BLaER1 (cell line): ENCODE results near the gene RIPK3.
A peak's percentile ranks its signal among the peaks of the same experiment; 100 is the strongest.

Experiments
- H3K27ac ChIP-seq: shearing (Covaris generic); formaldehyde crosslinking; 2 replicates; pipeline ENCODE4 v1.8.1; 2022
- H3K27me3 ChIP-seq: shearing (Covaris generic); formaldehyde crosslinking; 2 replicates; pipeline ENCODE4 v1.8.1; 2022
- H3K36me3 ChIP-seq: shearing (Covaris generic); formaldehyde crosslinking; 2 replicates; pipeline ENCODE4 v1.8.1; 2022
- H3K4me1 ChIP-seq: shearing (Covaris generic); formaldehyde crosslinking; 2 replicates; pipeline ENCODE4 v1.8.1; 2022
- H3K4me2 ChIP-seq: shearing (Covaris generic); formaldehyde crosslinking; 2 replicates; pipeline ENCODE4 v1.8.1; 2022
- H3K4me3 ChIP-seq: shearing (Covaris generic); formaldehyde crosslinking; 2 replicates; pipeline ENCODE4 v1.8.1; 2022
- H3K9ac ChIP-seq: shearing (Covaris generic); formaldehyde crosslinking; 2 replicates; pipeline ENCODE4 v1.8.1; 2022
- H3K9me3 ChIP-seq: shearing (Covaris generic); formaldehyde crosslinking; 2 replicates; pipeline ENCODE4 v1.8.1; 2022
- H4K20me1 ChIP-seq: shearing (Covaris generic); formaldehyde crosslinking; 2 replicates; pipeline ENCODE4 v1.8.1; 2022
- Cebpa-rat ChIP-seq: shearing (Covaris generic); IDR thresholded peaks from 2 replicates; pipeline ENCODE4 v1.8.1; 2022

The RIPK3 gene

DNA sequence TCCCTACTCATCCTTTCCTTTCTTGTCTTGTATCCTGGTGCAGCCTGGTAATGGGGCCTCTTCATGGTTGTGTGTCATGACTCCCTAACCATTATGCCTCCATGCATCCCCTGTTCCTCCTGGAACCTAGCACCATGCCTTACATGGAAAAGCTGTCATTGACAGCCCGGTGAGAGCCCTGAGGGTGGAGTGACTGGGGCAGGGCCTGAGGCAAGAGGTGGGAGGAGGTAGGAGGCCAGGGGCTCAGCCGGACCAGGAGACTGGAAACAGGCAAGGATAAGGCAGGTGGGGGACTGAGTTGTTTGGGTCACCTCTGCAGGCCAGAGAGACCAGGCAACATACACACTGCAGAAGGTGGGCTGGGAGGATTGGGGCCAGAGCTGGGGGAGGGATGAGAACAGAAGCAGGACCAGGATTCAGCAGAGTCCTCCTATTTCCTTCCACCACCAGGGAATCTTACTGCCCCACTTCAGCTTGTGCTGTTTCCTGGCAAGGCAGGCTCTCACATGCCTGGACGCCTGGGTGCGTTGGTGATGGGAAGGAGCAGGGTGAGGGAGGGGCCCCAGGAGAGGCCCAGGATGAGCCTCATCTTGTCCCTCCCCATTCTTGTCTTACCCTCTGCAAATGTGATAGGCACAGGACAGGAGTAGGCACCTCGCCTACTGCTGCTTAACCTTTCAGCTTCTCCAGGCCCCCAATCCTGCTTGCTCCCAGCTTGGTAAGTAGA lies 30.1 kb downstream of the RIPK3 start, which contains the start of gene LTB4R2:
Gene LTB4R2, plus strand, starts transcription at position 603 of the 727 bp plus-strand sequence. CDS start 525 bp downstream, outside the sequence.
- Histone ChIP-seq H3K27me3 (no peaks in the 10 kb centered on the region), H3K27ac (peak within 1 kb of the TSS; percentile 94), H3K4me1 (peaks cover 69% of the 10 kb centered on the region), H3K4me3 (peak within 1 kb of the TSS; percentile 68), H3K36me3 (peaks cover 49% of the 10 kb centered on the region), H3K9ac (peak within 1 kb of the TSS; percentile 83), H4K20me1 (peaks cover 10% of the 10 kb centered on the region), H3K9me3 (no peaks in the 10 kb centered on the region), H3K4me2 (peak within 1 kb of the TSS; percentile 96)
- TF ChIP-seq Cebpa-rat, result no peak

DNA sequence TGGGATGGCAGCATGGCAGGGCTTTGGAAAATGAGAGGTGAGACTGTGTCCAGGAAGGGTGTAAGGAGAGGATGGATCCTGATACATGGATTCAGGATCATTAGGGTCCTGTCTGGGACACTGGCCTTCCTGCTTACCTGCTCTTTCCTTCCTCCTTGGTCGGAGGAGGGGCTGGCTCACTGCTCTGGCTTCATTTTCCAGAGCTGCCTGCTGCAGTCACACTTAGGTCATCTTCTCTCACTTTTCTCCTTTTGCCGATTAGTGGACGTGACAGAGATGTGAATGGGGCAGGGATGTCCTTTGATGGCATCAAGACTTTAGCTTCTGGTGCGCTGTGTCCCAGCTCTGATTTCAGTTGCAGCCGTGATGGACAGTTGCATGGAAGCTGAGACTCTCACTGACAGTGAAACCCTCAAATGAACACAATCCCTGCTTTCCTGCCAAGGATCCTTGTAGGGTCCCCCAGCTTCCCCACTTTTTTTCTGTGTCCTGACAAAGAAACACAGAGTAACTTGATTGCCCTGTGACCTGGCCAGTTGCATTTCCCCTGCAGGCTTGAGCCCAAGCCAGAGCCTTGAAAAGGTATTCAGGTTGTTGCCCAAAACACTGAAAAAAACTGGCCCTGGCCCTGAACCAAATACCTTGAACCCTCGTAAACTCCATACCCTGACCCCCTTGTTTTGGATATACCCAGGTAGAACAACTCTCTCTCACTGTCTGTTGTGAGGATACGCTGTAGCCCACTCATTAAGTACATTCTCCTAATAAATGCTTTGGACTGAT lies 31.3 kb downstream of the RIPK3 start:
- Histone ChIP-seq H3K27ac (no peak overlapping the region), H3K9me3 (no peaks in the 10 kb centered on the region), H3K4me2 (0 out of 2 replicates have a peak overlapping the region, but pooled peaks have one; percentile 31), H3K4me1 (peaks cover 58% of the 10 kb centered on the region), H3K36me3 (peaks cover 61% of the 10 kb centered on the region), H3K27me3 (no peaks in the 10 kb centered on the region), H4K20me1 (peaks cover 10% of the 10 kb centered on the region), H3K4me3 (no peak overlapping the region), H3K9ac (no peak overlapping the region)
- TF ChIP-seq Cebpa-rat, result no peak

DNA sequence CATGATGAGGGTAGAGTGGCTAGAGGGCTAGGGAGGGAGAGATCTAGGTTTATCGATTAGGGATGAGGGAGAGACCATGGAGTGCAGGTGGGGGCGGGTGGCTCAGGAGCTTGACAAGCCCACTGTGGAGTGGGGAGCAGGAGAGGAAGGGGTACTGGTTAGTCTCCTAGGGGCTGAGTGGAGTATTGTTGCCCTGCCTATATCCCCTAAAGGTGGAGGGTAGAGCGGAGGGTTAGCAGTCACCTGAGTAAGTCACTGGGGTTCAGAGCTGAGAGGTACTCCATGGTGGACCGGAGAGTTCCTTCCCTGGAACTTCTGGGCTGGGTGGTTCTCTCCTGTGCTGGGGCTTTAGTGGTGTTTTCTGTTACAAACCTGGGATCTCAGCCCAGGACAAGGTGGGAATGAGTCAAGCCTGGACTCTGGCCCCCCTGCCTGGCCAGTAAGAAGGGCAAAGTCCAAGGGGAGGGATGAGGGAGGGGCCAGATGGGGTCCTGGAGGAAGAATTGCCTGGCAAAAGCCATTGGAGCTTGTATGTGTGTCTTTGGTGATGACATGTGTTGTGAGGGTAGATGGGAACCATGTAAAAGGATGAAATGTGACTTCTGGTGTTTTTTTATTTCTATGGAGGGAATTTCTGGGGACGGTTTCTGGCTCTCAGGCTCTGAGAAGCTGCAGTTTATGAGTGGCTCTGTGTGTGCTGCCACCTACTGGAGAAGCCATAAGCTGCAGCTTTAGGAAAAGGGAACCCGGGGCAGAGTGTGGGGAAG lies 32.0 kb downstream of the RIPK3 start, which contains the start of gene CIDEB:
Gene CIDEB, minus strand, starts transcription at position 403 of the 767 bp plus-strand sequence. Its CDS starts 119 bp downstream, at position 284.
- no peak for TF ChIP-seq Cebpa-rat
- H4K20me1 ChIP-seq, result peaks cover 10% of the 10 kb centered on the region
- peaks cover 50% of the 10 kb centered on the region for H3K4me1 ChIP-seq
- H3K36me3 ChIP-seq, result peaks cover 69% of the 10 kb centered on the region
- no peak within 1 kb of the TSS for H3K27ac ChIP-seq
- no peak within 1 kb of the TSS for H3K4me3 ChIP-seq
- H3K4me2 ChIP-seq, result 0 out of 2 replicates have a peak within 1 kb of the TSS, but pooled peaks have one; percentile 31
- H3K27me3 ChIP-seq, result no peaks in the 10 kb centered on the region
- H3K9me3 ChIP-seq, result no peaks in the 10 kb centered on the region
- no peak within 1 kb of the TSS for H3K9ac ChIP-seq

GRCh38 chr14:24307156-24307574 lies 32.6 kb downstream of the RIPK3 start:
- no peaks in the 10 kb centered on the region for H3K27me3 ChIP-seq
- peaks cover 44% of the 10 kb centered on the region for H3K4me1 ChIP-seq
- H3K27ac ChIP-seq, result no peak overlapping the region
- peaks cover 15% of the 10 kb centered on the region for H4K20me1 ChIP-seq
- no peak overlapping the region for H3K4me3 ChIP-seq
- H3K9me3 ChIP-seq, result no peaks in the 10 kb centered on the region
- no peak overlapping the region for H3K4me2 ChIP-seq
- no peak for TF ChIP-seq Cebpa-rat
- peaks cover 75% of the 10 kb centered on the region for H3K36me3 ChIP-seq
- no peak overlapping the region for H3K9ac ChIP-seq

DNA sequence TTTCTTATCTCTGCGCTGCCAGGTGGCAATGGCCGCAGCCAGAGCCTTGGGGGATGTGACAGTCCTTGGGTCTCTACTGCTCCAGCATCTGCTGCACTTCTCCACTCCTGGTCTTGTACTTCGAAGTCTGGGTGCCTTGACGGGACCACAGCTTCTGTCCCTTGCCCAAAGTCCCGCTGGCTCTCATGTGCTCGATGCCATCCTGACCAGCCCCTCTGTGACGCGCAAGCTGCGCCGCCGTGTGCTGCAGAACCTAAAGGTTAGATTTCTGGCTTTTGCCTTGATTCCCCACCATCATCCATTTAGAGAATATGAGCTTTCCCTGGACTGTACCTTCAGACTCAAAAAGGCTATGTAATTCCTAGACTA lies 35.8 kb downstream of the RIPK3 start:
- H3K27me3 ChIP-seq, result no peaks in the 10 kb centered on the region
- H3K4me1 ChIP-seq, result peaks cover 33% of the 10 kb centered on the region
- H3K36me3 ChIP-seq, result peaks cover 82% of the 10 kb centered on the region
- H3K9me3 ChIP-seq, result no peaks in the 10 kb centered on the region
- peaks cover 25% of the 10 kb centered on the region for H4K20me1 ChIP-seq
- no peak overlapping the region for H3K4me3 ChIP-seq
- no peak overlapping the region for H3K27ac ChIP-seq
- H3K9ac ChIP-seq, result no peak overlapping the region
- TF ChIP-seq Cebpa-rat, result no peak
- H3K4me2 ChIP-seq, result no peak overlapping the region

- H3K9ac ChIP-seq, result peak overlapping the region; percentile 88
- H3K4me1 ChIP-seq, result peaks cover 53% of the 10 kb centered on the region
- H3K36me3 ChIP-seq, result peaks cover 56% of the 10 kb centered on the region
- TF ChIP-seq Cebpa-rat, result no peak
- peak overlapping the region; percentile 76 for H3K27ac ChIP-seq
- H3K27me3 ChIP-seq, result no peaks in the 10 kb centered on the region
- peak overlapping the region; percentile 99 for H3K4me2 ChIP-seq
- H3K4me3 ChIP-seq, result peak overlapping the region; percentile 87
- H4K20me1 ChIP-seq, result peaks cover 25% of the 10 kb centered on the region
- no peaks in the 10 kb centered on the region for H3K9me3 ChIP-seq
Measured at GRCh38 chr14:24300326-24300980, 39.3 kb downstream of the RIPK3 start.

DNA sequence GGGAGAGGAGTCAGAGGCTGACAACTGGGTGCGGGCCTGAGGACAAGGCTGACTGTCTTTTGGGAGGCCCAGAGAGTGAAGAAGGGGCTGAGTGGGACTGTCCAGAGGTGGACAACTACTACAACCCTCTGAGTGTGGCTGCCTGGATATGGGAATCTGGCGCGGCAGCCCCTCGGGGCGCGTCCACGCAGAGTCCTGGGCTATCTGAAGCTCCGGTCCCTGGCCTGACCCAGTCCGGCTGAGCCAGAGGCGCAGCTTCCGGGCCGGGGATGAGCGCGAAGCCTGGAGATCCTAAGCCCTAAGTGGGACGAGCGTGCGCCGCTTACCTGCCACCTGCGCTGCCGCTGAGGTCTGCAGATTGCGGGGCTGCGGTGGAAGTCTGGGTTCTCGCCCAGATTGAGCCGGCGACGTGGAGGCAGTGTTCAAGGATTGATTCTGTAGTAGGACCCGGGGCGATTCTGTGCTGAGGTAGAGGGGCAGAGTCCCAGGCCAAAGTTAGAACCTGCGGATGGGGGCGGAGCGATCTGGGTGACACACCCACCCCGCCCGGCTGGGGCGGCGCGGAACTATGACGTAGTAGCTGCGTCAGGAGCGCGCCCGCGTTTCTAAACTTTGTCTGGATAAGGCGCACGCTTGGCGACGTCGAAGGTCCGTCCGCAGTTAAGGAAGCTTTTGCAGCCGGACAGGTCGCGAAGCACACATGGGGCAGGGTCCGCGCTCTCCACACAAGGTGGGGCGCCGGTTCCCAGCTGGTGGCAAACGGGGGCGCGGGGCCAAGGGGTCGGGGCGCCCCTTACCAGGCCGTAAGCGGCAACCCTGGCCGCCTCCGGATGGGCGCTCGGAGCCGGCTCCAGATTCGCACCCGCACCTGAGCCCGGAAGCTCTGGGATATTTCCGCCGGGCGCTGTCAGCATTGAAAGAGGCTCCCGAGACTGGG lies 40.3 kb downstream of the RIPK3 start, which contains the start of the genes DHRS1 and NOP9:
Gene DHRS1, minus strand, starts transcription at position 526 of the 937 bp plus-strand sequence. CDS start 674 bp downstream, outside the sequence.
Gene NOP9, plus strand, starts transcription at position 596 of the 937 bp plus-strand sequence. Its CDS starts 105 bp downstream, at position 701.
- peak within 1 kb of the TSS; percentile 76 for H3K27ac ChIP-seq
- no peak for TF ChIP-seq Cebpa-rat
- peak within 1 kb of the TSS; percentile 87 for H3K4me3 ChIP-seq
- peaks cover 53% of the 10 kb centered on the region for H3K4me1 ChIP-seq
- no peaks in the 10 kb centered on the region for H3K27me3 ChIP-seq
- no peaks in the 10 kb centered on the region for H3K9me3 ChIP-seq
- H3K4me2 ChIP-seq, result peak within 1 kb of the TSS; percentile 99
- H3K9ac ChIP-seq, result peak within 1 kb of the TSS; percentile 88
- peaks cover 50% of the 10 kb centered on the region for H3K36me3 ChIP-seq
- H4K20me1 ChIP-seq, result peaks cover 25% of the 10 kb centered on the region

- Histone ChIP-seq H4K20me1 (peaks cover 25% of the 10 kb centered on the region), H3K4me3 (peak overlapping the region; percentile 87), H3K27me3 (no peaks in the 10 kb centered on the region), H3K36me3 (peaks cover 44% of the 10 kb centered on the region), H3K9me3 (no peaks in the 10 kb centered on the region), H3K4me1 (peaks cover 53% of the 10 kb centered on the region), H3K9ac (peak overlapping the region; percentile 88), H3K4me2 (peak overlapping the region; percentile 99), H3K27ac (peak overlapping the region; percentile 76; the same call in 1 of the 2 replicates)
- no peak for TF ChIP-seq Cebpa-rat
Measured at GRCh38 chr14:24298892-24299254, 40.9 kb downstream of the RIPK3 start.
